Measurements from ENCODE around the gene ZNF582.
A peak's percentile ranks its signal among the peaks of the same experiment; 100 is the strongest.

ZNF582 gene

GRCh38 chr19:56393119-56394012 lies at the start of gene ZNF582:
Gene ZNF582 (minus strand): TSS chr19:56393534. CDS start chr19:56391752, 1,782 bp downstream.
- DNase-seq = peak; percentile 73 to 87 (median 78)

- DNase-seq = no peak
Observed at GRCh38 chr19:56441206-56441792, 48.0 kb upstream of the ZNF582 start.

GRCh38 chr19:56423985-56424353 lies 30.6 kb upstream of the ZNF582 start:
- DNase-seq = no peak

GRCh38 chr19:56423276-56423984 lies 30.1 kb upstream of the ZNF582 start:
- no peak for DNase-seq

GRCh38 chr19:56405062-56405461 lies 11.7 kb upstream of the ZNF582 start:
- DNase-seq = no peak

DNA sequence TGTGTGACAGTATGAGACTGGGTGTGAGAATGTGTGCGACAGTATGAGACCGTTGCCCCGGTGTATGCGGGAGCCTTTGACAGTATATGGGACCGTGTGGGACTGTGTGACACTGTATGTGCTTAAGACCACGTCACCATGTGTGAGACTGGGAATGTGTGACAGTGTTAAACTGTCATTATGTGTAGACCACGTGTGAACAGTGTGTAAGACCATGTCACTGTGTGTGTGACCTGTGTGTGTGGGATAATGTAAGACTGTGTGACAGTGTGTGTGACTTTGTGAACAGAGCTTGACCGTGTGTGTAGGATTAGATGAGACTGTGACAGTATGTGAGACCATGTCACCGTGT lies 11.3 kb upstream of the ZNF582 start:
- DNase-seq = no peak

DNA sequence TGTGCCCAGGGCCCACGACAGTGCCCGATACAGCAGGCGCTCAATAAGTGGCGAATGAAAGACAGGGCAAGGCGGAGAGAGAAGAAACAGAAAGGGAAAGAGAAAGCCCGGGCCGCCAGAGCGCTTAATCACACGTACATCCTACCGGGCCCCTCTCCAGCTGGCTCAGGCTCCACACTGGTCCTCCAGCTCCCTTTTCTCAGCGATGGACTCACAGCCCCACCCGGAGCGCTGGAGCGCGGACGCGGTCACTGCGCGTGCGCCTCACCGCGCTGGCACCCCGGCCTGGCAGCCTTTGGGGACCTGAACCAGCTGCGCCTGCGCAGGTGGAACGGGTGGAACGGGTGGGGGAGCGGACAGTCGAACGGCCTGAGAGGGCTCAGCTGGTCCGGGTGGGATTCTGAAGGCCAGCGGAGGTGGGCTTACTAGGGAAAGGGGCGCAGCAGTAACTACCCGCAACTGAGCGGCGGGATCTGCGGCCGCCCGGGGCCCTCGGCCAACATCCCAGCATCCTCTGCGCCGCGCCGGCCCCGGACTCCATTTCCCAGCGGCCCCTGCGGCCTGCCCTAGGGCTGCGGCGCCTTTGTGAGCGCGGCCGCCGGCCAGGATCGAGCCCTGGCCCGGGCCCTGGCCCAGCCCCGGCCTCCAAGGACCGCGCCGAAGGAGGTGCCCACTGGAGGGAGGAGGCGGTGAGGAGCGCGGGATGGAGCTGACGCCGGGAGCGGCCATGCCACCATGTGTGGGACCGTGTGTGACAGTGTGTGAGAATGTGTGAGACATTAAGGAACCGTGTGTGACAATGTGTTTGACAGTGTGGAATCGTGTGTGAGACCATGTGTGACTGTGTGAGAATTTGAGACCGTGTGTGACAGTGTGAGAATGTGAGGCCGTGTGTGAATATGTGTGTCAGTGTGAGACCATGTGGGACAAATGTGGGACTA lies 10.7 kb upstream of the ZNF582 start, which contains the start of gene ZNF583:
Gene ZNF583 (plus strand): TSS at position 569 of the 941 bp plus-strand sequence. CDS start 2,783 bp downstream, outside the sequence.
- peak; percentile 78 to 84 (median 79) for DNase-seq

- DNase-seq = peak in 1 of 4 experiments; percentile 2
Observed at GRCh38 chr19:56403261-56403660, 9.9 kb upstream of the ZNF582 start.

GRCh38 chr19:56400485-56400884 lies 7.2 kb upstream of the ZNF582 start:
- DNase-seq = no peak

DNA sequence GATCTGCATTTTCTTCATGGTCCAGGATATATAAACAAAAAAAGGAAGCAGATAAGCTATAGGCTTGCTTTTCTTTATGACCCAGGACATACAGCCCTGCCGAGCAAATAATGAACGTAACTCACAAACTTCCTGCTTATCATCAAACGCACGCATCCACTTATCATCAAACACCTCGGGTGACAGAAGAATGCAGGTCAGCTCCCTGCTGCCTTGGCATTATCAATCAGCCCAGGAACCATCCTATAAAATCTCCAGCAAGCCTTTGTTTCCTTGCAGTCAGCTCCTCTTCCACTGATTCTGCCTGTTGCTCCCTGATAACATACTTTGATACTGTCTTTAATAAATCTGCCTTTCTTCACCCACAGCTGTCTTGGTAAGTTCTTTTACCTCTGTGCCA lies 5.5 kb upstream of the ZNF582 start:
- DNase-seq = no peak

- DNase-seq = no peak
Observed at GRCh38 chr19:56383826-56384605, 9.3 kb downstream of the ZNF582 start.

DNA sequence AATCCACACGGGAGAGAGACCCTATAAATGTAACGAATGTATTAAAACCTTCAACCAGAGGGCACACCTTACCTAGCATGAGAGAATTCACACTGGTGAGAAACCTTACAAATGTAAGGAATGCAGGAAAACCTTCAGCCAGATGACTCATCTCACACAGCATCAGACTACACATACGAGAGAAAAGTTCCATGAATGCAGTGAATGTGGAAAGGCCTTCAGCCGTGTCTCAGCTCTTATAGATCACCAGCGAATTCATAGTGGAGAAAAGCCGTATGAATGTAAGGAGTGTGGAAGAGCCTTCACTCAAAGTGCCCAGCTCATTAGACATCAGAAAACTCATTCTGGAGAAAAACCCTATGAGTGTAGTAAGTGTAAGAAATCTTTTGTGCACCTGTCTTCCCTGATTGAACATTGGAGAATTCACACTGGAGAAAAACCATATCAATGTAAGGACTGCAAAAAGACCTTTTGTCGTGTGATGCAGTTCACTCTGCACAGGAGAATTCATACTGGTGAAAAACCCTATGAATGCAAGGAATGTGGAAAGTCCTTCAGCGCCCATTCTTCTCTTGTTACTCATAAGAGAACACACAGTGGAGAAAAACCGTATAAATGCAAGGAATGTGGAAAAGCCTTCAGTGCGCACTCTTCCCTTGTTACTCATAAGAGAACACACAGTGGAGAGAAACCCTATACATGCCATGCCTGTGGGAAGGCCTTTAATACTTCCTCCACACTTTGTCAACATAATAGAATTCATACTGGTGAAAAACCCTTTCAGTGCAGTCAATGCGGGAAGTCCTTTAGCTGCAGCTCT lies 16.0 kb downstream of the ZNF582 start:
- no peak for DNase-seq

DNA sequence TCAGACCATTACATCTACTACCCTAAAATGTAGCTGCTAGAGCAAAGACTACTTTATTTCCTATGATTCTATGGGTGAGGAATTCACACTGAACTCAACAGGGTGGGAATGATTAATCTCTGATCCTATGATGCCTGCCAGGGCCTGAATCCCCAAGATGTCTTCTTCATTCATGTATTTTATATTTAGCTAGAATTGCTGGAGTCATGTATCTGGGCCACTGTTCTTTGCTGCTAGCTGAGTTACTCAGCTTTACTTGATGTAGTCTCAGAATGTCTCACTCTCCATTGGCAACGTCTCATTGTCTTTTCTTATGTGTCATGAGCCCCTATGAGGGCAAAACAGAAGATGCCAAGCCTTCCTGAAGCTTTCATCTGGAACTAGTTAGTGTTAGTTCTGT lies 21.1 kb downstream of the ZNF582 start:
- DNase-seq = no peak

GRCh38 chr19:56369886-56370676 lies 23.3 kb downstream of the ZNF582 start:
- no peak for DNase-seq

DNA sequence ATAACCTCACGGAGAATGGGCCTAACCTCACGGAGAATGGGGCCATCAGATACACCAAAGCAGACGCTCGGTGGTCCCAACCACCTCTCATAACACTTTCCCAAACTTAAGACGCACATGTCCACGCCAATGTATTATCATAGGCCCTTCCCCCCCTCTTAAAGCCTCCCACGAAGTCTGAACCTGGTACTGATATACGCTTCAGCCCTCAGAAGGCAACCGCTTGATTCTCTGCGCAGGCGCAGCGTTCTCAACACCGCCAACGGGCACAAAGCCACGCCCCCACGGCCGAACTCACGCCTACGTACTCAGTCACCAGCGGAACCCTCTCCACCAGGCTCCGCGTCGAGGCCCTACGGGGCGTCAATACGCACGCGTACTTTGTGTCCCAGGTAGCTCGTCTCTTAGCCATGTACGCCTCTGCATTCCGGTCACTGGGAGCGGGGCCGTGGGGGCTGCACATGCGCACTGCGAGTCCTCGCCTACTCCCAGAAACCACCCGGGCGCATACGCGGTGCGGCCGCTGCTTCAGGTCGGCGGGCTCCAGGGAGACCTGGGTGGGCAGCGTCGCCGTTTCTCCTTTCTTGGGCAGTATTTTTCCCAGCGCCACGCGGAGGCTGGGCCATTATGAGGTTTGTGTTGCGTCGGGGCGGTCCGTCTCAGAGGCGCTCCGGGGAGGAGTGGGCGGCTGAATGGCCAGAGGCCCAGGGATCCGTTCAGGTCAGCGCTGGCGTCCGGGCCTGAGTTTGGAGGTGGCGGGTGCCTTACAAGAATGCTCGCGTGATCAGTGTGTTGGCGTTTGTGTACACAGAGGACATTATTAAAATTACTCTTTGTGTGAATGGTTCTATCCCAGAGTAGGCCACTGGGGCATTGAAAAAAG lies 25.3 kb downstream of the ZNF582 start:
- DNase-seq = peak; percentile 42 to 64 (median 46)

DNA sequence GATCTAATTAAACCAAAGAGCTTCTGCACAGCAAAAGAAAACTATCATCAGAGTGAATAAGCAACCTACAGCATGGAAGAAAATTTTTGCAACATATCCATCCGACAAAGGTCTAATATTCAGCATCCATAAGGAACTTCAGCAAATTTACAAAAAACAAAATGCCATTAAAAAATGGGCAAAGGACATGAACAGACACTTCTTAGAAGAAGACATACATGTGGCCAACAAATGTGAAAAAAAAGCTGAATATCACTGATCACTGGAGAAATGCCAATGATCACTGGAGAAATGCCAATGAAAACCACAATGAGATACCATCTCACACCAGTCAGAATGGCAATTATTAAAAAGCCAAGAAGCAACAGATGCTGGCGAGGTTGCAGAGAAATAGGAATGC lies 32.5 kb downstream of the ZNF582 start:
- DNase-seq = no peak

- no peak for DNase-seq
Observed at GRCh38 chr19:56356944-56357343, 36.4 kb downstream of the ZNF582 start.

GRCh38 chr19:56355517-56355916 lies 37.8 kb downstream of the ZNF582 start:
- no peak for DNase-seq

- no peak for DNase-seq
Observed at GRCh38 chr19:56351208-56351607, 42.1 kb downstream of the ZNF582 start.
